H4 (cell line): Measurements from ENCODE around the gene SETD4. TPM values are rescaled to one million over a fixed set of nuclear protein-coding genes. Genes with fewer than 3 reads are reported as not detected.

Source experiments
- DNase-seq: peaks from one replicate; pipeline ENCODE4 v3.0.0-alpha.2; 2015; ENCODE audit warnings: low spot score
- total RNA-seq: library from RNA; depleted of rRNA; stranded (reverse); fragments of >200 nt; shearing (Covaris generic); gene quantifications from 2 replicates; pipeline ENCODE4 v1.2.3, GENCODE V29; 2014; rRNA removed

SETD4 gene
- total RNA-seq, 1 experiment from 2014 or later = 18.0 TPM

DNA sequence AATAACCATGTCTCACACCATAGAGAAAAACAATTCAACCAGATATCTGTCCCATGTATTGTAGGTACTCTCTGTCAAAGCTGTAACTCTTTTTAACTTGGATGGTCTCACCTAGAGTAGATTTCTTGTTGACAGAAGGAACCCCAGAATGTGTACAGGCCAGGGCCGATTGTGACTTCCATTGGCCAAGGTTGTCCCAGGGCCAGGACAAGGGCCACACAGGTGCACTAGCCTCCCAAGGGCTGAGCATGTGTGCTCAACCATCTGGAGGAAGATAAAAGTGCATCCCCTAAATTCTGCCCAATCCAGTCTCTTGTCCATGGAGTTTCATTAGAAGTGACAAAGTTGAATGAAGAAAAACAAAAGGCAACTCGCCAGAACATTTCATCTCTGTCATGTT lies 51.8 kb downstream of the SETD4 start:
- no peak for DNase-seq

DNA sequence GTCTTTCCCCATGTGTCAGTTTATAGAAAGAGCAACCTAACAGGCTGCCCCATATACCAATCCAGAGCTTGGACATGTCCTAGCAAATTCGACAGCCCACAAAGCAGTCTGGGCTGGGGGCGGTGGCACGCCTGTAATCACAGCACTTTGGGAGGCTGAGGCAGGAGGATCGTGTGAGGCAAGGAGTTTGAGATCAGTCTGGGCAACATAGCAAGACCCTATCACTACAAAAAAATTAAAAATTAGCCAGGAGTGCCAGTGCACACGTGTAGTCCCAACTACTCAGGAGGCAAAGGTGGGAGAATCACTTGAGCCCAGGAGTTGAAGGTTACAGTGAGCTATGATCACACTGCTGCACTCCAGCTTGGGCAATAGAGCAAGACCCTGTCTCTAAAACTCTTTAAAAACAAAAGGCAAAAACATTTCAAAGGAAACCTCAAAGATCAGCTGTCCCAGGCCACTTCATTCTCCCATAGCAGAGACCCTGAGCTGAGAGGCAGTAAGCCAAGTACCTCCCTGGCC lies 54.4 kb downstream of the SETD4 start:
- DNase-seq = no peak

DNA sequence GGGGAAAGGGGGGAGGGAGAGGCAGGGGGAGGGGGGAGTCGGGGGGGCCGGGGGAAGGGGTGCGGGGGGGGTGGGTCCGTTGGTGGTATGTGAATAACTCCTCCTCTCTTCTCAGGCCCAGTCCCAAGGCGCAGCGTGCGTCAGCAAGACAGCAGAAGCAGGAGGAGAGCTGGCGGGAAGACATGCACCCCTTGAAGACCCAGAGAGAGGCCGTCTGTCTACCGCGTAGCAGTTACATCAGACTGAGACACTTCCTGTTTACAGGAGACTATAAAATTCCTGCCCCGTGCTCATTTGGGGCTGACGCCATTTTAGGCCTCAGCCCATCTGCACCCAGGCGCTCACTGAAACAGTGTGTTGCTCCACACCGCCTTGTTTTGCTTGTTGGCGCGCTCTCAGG lies 55.3 kb downstream of the SETD4 start:
- peak; percentile 58 for DNase-seq

DNA sequence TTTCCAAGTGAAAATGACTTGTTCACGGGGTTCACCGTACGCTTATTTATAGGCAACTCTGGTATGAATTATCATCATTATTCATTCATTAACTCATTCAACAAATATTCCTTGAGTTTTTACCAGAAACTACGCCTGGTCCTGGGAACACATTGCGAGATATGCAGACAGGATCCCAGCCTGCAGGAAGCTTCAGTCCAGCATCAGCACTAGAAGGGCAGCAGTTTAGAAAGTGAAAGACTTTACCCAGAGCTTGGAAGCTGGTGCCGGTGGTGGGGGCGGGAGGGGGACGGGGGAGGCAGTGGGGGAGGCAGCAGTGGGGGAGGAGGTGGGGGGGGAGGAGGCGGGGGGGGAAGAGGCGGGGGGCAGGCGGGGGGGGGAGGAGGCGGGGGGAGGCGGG lies 55.9 kb downstream of the SETD4 start:
- no peak for DNase-seq

DNA sequence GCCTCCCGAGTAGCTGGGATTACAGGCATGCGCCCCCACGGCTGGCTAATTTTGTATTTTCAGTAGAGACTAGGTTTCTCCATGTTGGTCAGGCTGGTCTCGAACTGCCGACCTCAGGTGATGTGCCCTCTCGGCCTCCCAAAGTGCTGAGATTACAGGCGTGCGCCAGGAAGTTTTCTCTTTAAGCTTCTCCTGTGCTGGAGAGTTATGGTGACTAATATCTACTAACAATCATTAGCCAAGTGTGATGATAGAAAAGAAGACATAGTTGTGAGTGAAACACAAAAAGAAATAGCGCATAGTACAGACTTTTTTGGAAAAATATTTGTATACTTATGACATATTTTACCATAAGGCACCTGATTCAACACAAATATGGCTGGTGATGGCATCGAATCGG lies 56.5 kb downstream of the SETD4 start:
- no peak for DNase-seq

DNA sequence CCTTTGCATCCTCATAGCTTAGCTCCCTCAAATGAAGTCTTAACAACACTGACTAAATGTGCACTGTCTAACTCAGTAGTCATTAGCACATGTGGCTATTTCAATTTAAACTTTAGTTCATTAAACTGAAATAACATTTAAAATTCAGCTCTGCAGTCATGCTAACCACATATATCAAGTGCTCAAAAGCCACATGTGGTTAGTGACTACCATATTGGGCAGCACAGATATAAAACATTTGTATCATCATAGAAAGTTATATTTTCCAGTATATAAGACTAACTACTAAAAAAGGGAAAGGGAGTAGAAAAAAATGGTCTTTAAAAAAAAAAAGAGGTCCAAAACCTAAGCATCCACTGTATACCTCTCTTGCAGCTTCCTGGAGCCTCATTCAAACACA lies 64.1 kb downstream of the SETD4 start:
- DNase-seq = no peak

DNA sequence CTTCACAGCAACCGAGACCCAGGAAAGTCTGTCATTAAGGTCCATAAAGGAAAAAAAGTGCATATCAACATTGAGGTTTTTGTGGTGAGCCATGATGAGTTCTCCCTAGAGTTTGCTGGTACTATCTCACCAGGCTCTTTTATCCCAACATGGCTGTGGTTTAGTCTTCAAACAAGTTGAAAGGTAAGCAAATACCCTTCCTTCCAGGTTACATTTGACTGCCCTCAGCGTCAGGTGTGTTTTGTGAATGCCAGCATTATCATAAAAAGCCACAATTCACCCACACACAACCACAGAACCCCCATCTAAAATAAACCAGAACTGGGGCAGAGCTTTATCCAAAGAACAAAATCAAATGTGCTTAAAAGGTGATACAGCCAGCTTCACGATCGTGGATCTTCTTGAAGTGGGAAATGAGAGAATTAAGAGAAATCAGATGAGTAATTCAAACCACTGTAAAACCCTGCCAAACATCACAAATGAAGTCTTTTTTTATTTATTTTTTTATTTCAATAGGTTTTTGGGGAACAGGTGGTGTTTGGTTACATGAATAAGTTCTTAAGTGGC lies 64.7 kb downstream of the SETD4 start:
- no peak for DNase-seq

DNA sequence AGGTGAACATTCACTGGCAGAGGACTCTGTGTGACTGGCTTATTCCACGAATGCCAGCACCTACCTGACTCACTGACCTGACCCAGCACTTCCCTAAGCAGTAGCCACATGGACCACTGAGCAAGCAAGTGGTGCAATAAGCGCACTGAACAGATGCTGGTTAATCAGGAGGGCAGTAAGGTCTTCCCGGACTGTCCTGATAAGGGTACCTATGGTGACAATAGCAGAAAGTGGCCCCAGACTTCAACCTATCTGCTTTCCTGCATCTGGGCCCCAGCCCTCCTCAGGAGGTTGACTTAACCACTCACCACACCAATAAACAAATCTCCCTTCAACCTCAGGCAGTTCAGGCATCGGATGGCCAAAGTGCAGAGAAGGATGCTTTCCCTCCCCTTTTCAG lies 65.7 kb downstream of the SETD4 start:
- no peak for DNase-seq

DNA sequence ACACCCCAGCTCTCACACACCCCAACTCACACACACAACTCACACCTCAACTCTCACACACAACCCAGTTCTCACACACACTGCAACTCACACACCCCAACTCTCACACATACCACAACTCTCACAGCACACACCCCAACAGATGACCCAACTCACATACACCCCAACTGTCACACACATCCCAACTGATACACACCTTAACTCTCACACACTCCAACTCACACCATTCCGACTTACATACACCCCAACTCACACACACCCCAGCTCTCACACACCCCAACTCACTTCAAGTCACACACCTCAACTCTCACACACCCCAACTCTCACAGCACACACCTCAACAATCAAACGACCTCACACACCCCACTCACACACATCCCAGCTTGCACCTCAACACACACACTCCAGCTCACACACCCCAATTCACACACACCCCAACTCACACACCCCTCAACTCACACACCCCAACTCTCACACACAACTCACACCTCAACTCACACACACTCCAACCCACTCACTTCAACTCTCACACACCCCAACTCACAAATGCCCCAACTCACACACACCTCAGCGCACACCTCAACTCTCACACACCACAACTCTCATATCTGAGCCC lies 66.3 kb downstream of the SETD4 start:
- DNase-seq = no peak

DNA sequence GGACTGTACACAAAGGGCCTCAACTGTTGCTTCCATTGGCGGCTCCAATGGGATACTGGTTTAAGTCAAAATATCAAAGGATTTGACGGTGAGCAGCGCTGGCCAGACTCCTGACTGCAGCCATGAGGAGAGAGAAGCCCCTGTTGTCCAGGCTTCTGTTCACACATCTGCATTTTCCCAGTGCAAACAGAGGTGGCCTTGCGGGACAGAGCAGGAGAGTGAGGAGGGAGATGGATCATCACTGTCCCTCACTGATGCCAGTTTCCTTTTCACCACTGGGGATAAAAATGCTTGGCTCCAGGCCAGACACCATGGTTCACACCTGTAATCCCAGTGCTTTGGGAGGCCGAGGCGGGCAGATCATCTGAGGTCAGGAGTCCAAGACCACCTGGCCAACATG lies 69.2 kb downstream of the SETD4 start:
- no peak for DNase-seq

DNA sequence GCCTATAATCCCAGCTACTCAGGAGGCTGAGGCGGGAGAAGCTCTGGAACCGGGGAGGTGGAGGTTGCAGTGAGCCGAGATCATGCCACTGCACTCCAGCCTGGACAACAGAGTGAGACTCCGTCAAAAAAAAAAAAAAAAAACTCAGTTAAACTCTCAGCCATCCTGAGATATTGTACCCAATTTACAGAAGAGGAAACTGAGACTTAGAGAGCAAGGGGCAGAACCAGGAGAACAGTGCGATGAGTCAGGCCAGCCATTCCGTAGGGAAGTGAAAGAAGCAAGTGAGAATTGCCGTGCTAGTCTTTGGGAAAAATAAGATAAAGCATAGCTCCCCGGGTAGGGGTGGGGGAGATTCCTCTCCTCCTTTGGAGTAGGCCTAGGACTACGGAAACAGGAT lies 69.7 kb downstream of the SETD4 start:
- DNase-seq = no peak

DNA sequence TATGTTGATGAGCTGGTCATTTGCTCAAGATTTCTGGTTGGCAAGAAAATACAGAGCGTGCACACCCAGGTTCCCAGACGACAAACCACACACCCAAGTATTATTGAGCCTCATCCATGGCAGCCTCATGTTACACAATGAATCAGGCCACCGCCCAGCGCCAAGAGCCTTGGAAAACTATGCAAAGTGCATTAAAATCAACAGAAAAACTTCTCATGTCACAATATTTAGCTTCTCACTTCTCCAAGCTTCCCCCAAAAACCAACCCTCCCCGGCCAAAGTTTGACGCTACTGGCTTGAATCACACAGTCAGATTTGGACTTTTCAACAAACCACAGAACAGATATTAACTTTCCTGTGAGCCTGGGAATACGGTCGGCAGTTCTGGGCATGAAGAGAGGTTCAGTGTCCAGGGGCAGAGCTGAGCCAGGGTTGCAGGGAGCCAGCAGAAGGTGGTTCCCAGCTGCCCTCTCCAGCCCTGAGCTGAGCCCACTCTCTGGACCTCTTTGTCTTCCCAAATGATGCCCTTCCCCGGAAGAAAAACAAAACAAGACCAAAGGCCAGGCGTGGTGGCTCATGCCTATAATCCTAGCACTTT lies 71.1 kb downstream of the SETD4 start:
- no peak for DNase-seq

DNA sequence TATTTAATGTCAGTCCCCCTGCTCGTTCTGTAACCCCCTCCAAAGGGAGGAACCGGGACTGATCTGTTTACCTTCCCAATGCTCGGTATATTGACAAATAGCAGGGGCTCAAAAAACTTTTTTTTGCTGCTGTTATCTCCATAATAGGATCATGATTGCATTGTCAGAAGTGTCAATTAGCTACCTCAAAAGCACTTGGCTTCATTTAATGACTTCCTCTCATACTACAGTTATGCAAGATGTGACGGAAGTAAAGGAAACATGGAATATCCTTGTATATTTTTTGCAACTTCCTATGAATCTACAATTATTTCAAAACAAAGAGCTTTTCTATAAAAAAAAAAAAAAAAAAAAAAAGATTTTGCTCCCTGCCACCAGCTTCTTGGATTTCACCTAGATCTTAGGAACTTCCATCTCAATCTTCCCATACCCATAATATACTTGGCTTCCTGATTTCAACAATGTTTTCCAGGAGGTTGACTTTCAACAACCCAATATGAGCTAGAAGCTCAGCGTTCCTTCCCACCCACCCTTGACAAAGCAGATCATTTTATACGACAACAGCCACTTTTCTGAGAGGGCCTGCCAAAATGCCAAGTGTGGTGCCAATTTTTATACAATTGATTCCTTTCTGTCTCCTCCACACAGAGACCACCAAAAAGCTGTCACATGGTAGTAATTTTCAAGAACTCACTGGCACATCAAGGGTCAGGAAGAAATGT lies 71.7 kb downstream of the SETD4 start:
- no peak for DNase-seq

DNA sequence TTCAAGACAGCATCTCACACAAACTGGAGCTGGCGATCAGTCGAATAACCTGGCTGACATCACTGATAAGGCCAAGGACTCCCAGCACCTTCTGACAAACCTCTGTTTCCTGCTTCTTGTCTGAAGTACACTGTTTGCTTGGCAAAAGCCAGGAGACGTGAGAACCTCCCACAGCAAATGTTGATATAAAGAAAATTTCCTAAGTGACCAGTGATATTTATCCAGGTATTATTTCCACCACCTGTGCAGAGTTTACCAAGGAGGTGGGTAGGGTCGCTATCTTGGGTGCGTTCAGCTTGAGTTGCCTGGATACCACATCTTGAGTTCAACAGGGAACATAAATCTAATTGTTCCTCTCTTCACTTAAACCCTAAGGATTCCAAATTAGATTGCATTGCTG lies 72.9 kb downstream of the SETD4 start:
- DNase-seq = no peak

DNA sequence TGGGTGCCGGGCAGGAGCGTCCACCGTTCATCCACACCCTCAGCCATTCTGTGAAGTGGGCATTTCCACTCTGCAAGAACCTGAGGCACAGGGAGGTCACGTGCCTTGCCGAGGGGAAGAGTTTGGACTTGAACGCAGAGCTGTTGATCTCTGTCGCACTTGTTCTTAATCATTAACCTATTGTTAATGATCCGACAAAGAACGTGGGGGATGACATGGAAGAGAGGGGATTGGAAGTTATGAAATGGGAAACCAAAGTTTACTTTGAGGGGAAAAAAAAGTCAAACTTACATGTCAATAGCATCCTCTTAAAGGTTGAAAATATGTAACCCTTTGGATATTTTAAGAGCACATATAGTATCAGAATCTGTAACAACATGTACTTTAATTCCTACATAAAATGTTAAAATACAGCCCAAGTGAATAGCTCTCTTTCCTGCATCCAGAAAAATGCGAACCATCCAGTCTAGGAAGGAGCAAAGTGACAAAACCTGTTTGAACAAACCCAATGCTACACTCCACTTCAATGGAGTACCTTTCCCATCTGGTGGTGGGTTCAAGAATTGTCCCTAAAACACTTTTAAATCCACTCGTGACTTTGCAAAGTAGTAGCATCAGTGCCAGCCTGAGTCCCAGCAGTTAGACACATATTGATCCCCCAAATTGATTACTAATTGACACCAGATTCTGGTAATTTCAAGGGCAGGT lies 75.5 kb downstream of the SETD4 start:
- DNase-seq = no peak

Other genes starting within 250 kb of the SETD4 start
- gene CBR1, start 9.5 kb upstream of the SETD4 start, total RNA-seq = 290 and 329 TPM in 2 replicates
- gene CBR3, start 74.6 kb upstream of the SETD4 start, total RNA-seq = 33.0 and 33.6 TPM in 2 replicates
- 1.2 and 1.5 TPM in 2 replicates for gene DOP1B, start 96.3 kb upstream of the SETD4 start, total RNA-seq